ENCODE results near the gene GLS2.
"Not testable (repeated sequence)": the region's sequence is repeated elsewhere in the genome, so short reads cannot be mapped to it uniquely, and the experiment has no call there.

- TF ChIP-seq CTCF (conservative IDR thresholded peaks at IDR 0.05): peak; percentile 69
- not testable (repeated sequence) for TF ChIP-seq ZFX (IDR thresholded peaks at IDR 0.05)
Measured at GRCh38 chr12:56496704-56497103, 8.7 kb upstream of the GLS2 start.

All from C4-2B (cell line).